Measurements from ENCODE around the gene LCK.

- TF ChIP-seq CTCF (IDR thresholded peaks at IDR 0.05; ENCODE audit: poor library complexity) (no peak), EZH2 (IDR thresholded peaks at IDR 0.05; ENCODE audit: borderline replicate concordance) (no peak), EZH2phosphoT487 (IDR thresholded peaks at IDR 0.05; ENCODE audit: low read depth, severe bottlenecking, unreplicated experiment) (no peak)
These were observed 38.2 kb downstream of the LCK start for GRCh38 chr1:32289256-32289655.
